ENCODE results near the gene ZDHHC9. TPM values are rescaled to one million over a fixed set of nuclear protein-coding genes. Genes with fewer than 3 reads are reported as not detected.

ZDHHC9 gene
- total RNA-seq, 1 experiment from 2014 or later: 41.0 TPM

DNA sequence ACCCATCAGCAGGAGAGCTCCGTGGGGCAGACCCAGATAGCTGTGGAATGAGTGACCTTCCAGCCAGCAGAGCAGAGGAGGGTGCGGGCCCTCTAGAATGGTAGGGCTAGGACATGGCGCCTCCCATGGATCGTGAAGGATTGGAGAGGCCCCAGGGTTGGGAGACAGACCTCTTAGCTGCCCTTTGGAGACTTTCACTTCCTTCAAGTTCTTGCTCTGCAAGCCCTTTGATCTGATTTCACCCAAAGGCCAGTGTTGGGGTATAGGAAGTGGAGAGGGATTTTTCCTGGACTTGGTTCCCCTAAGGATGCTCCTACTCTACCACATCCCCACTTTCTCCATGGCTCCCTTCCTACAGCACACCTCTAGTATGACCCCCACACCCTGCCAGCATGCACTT is 61.0 kb downstream of the ZDHHC9 start:
- CTCF ChIA-PET: no interaction called here
- Histone ChIP-seq H3K36me3 (ENCODE audit: control insufficient read depth, insufficient read depth, low read length) (no peaks in the 10 kb centered on the region), H3K27me3 (replicated peaks; ENCODE audit: control insufficient read depth, insufficient read depth, low read length) (no peaks in the 10 kb centered on the region), H3K4me1 (no peaks in the 10 kb centered on the region), H3K4me3 (ENCODE audit: low read depth, low read length) (no peak overlapping the region), H3K9me3 (no peaks in the 10 kb centered on the region)
- no peaks in the 10 kb centered on the region for H3K27me3 Mint-ChIP-seq (ENCODE audit: insufficient read depth, unreplicated experiment)
- no peak for DNase-seq
- no peak overlapping the region for H3K4me3 Mint-ChIP-seq (ENCODE audit: unreplicated experiment)
- H3K36me3 Mint-ChIP-seq (ENCODE audit: insufficient read depth, unreplicated experiment): no peaks in the 10 kb centered on the region
- TF ChIP-seq, protein P1, sequence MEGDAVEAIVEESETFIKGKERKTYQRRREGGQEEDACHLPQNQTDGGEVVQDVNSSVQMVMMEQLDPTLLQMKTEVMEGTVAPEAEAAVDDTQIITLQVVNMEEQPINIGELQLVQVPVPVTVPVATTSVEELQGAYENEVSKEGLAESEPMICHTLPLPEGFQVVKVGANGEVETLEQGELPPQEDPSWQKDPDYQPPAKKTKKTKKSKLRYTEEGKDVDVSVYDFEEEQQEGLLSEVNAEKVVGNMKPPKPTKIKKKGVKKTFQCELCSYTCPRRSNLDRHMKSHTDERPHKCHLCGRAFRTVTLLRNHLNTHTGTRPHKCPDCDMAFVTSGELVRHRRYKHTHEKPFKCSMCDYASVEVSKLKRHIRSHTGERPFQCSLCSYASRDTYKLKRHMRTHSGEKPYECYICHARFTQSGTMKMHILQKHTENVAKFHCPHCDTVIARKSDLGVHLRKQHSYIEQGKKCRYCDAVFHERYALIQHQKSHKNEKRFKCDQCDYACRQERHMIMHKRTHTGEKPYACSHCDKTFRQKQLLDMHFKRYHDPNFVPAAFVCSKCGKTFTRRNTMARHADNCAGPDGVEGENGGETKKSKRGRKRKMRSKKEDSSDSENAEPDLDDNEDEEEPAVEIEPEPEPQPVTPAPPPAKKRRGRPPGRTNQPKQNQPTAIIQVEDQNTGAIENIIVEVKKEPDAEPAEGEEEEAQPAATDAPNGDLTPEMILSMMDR (IDR thresholded peaks at IDR 0.05; ENCODE audit: insufficient read depth in 1 of 2, low read depth in 1 of 2, low read length in 1 of 2, severe bottlenecking in 1 of 2, unreplicated experiment in 1 of 2): no peak
- no peaks in the 10 kb centered on the region for H3K4me1 Mint-ChIP-seq (ENCODE audit: low read depth, unreplicated experiment)
- BruUV-seq (replicated peaks): no TSS peak
- intact Hi-C loops (cut with micrococcal nuclease; ENCODE audit: unreplicated experiment): no loop called here
- no peaks in the 10 kb centered on the region for H3K9me3 Mint-ChIP-seq (ENCODE audit: unreplicated experiment)
- POLR2A ChIA-PET: no interaction called here
- no peak overlapping the region for H3K27ac Mint-ChIP-seq (ENCODE audit: unreplicated experiment)

DNA sequence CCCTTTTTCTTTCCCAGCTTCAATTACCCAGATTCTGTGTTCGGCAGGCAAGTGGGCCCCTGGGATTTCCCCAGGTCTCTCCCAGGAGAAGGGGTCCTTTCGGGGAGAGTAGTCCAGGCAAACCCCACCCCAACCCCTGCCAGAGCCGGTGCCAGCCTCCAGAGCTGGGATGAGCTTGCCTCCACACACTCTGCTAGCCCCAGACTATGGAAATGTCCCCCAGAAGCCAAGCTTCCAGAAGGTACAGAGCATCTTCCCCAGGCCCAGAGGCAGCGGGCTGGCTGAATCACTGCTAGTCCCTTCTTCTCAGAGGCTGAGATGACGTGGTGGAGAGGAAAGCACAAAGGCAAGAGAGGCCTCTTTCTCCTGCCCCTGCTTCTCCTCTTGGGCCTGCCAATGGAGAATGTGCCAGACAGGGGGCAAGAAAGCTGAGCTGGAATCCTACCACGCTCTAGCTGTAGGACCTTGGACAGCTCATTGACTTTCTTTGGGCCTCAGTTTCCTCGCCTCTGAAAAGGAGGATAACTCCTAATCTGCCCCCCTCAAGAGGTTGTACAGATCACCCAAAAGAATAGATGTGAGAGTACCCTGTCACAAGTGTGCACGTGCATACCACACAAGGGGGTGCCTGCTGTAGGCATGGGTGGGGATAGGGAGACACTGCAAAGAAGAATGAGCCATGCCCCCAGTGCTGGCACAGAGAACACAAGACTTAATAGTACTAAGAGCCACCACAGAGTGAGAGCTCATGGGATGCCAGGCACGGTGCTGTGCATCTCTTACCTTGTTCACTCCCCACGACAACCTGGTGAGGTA is 61.8 kb downstream of the ZDHHC9 start:
- H3K4me3 ChIP-seq (ENCODE audit: low read depth, low read length): no peak overlapping the region
- ChIA-PET CTCF (no interaction called here), POLR2A (no interaction called here)
- Mint-ChIP-seq H3K27me3 (ENCODE audit: insufficient read depth, unreplicated experiment) (no peaks in the 10 kb centered on the region), H3K9me3 (ENCODE audit: unreplicated experiment) (no peaks in the 10 kb centered on the region), H3K36me3 (ENCODE audit: insufficient read depth, unreplicated experiment) (no peaks in the 10 kb centered on the region), H3K4me1 (ENCODE audit: low read depth, unreplicated experiment) (no peaks in the 10 kb centered on the region), H3K4me3 (ENCODE audit: unreplicated experiment) (no peak overlapping the region), H3K27ac (ENCODE audit: unreplicated experiment) (no peak overlapping the region)
- no peaks in the 10 kb centered on the region for H3K9me3 ChIP-seq
- H3K27me3 ChIP-seq (replicated peaks; ENCODE audit: control insufficient read depth, insufficient read depth, low read length): no peaks in the 10 kb centered on the region
- no peaks in the 10 kb centered on the region for H3K36me3 ChIP-seq (ENCODE audit: control insufficient read depth, insufficient read depth, low read length)
- TF ChIP-seq, protein P1 (IDR thresholded peaks at IDR 0.05; ENCODE audit: insufficient read depth in 1 of 2, low read depth in 1 of 2, low read length in 1 of 2, severe bottlenecking in 1 of 2, unreplicated experiment in 1 of 2): no peak
- H3K4me1 ChIP-seq: no peaks in the 10 kb centered on the region
- intact Hi-C loops (cut with micrococcal nuclease; ENCODE audit: unreplicated experiment): no loop called here
- no TSS peak for BruUV-seq (replicated peaks)
- no peak for DNase-seq

DNA sequence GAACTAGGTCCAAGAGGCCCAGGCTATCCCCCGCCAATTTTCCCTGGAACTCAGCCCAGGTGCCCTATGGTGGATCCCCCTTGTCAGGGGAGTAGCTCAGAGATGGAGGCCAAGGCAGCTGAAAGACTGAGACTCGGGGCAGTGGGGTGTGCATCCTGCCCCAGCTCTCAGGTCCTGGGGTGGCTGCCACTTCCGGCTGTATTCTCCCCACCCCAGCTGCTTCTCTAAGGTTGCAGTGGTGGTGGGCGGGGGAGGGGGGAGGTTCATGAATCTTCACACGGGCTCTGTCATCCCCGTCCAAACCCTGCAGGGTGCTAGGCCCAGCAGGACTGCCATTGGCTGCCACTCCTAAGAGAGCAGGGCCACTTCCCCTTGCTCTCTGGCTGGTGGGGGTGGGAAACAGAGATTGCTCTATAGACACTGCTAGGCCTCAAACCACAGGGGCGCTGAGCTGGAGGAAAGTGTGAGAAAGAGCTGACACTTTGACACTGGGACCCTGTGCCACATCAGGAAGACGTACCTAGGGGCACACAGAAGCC is 62.5 kb downstream of the ZDHHC9 start:
- CTCF ChIA-PET: no interaction called here
- TF ChIP-seq, protein P1 (IDR thresholded peaks at IDR 0.05; ENCODE audit: insufficient read depth in 1 of 2, low read depth in 1 of 2, low read length in 1 of 2, severe bottlenecking in 1 of 2, unreplicated experiment in 1 of 2): no peak
- no peak overlapping the region for H3K4me3 Mint-ChIP-seq (ENCODE audit: unreplicated experiment)
- Histone ChIP-seq H3K9me3 (no peaks in the 10 kb centered on the region), H3K27me3 (replicated peaks; ENCODE audit: control insufficient read depth, insufficient read depth, low read length) (no peaks in the 10 kb centered on the region), H3K4me3 (ENCODE audit: low read depth, low read length) (no peak overlapping the region), H3K4me1 (no peaks in the 10 kb centered on the region), H3K36me3 (ENCODE audit: control insufficient read depth, insufficient read depth, low read length) (no peaks in the 10 kb centered on the region)
- POLR2A ChIA-PET: no interaction called here
- no peaks in the 10 kb centered on the region for H3K4me1 Mint-ChIP-seq (ENCODE audit: low read depth, unreplicated experiment)
- BruUV-seq (replicated peaks): no TSS peak
- no peak for DNase-seq
- no peak overlapping the region for H3K27ac Mint-ChIP-seq (ENCODE audit: unreplicated experiment)
- intact Hi-C loops (cut with micrococcal nuclease; ENCODE audit: unreplicated experiment): no loop called here
- H3K9me3 Mint-ChIP-seq (ENCODE audit: unreplicated experiment): no peaks in the 10 kb centered on the region
- H3K27me3 Mint-ChIP-seq (ENCODE audit: insufficient read depth, unreplicated experiment): no peaks in the 10 kb centered on the region
- no peaks in the 10 kb centered on the region for H3K36me3 Mint-ChIP-seq (ENCODE audit: insufficient read depth, unreplicated experiment)
